T-helper 17 cell (primary cell): ENCODE data around the gene CBX5. TPM values are rescaled to one million over a fixed set of nuclear protein-coding genes. Genes with fewer than 3 reads are reported as not detected.
"Not testable (repeated sequence)": the region's sequence is repeated elsewhere in the genome, so short reads cannot be mapped to it uniquely, and the experiment has no call there.

ENCODE experiments used
- ATAC-seq: fragments of 150-1000 bp; cut with Tn5 transposase; 2 replicates; pipeline ENCODE4 v1.10.0; 2021; ENCODE audit warnings: mild to moderate bottlenecking, moderate library complexity
- DNase-seq, 3 donors: peaks; one replicate each; pipeline versions ENCODE4 v3.0.0 to v3.0.0-alpha.2; 2020 to 2021
- H3K9me3 ChIP-seq: one replicate; pipeline ENCODE4 v1.7.0; 2013; ENCODE audit warnings: low read length, mild to moderate bottlenecking; ENCODE audit not compliant: control insufficient read depth, poor library complexity, severe bottlenecking
- H3K27ac Mint-ChIP-seq: one replicate; pipeline ENCODE4 v1.8.0; 2022; ENCODE audit warnings: mild to moderate bottlenecking, moderate library complexity, mixed read lengths
- H3K27me3 Mint-ChIP-seq: one replicate; pipeline ENCODE4 v1.8.0; 2022; ENCODE audit warnings: mixed read lengths
- H3K36me3 Mint-ChIP-seq: one replicate; pipeline ENCODE4 v1.8.0; 2022; ENCODE audit warnings: low read depth, mixed read lengths
- H3K4me1 Mint-ChIP-seq: one replicate; pipeline ENCODE4 v1.8.0; 2022; ENCODE audit warnings: mild to moderate bottlenecking, mixed read lengths
- H3K4me3 Mint-ChIP-seq: one replicate; pipeline ENCODE4 v1.8.0; 2022; ENCODE audit warnings: mild to moderate bottlenecking, moderate library complexity, mixed read lengths
- total RNA-seq, 4 donors: library from RNA in 2 of 4; stranded (reverse) in 2 of 4; gene quantifications; one replicate each; pipeline ENCODE4 v1.2.3 and lab custom pipeline; 2022 to 2026

CBX5 gene
- total RNA-seq, 2 donors from 2014 or later, result 31.1 to 34.9 TPM

DNA sequence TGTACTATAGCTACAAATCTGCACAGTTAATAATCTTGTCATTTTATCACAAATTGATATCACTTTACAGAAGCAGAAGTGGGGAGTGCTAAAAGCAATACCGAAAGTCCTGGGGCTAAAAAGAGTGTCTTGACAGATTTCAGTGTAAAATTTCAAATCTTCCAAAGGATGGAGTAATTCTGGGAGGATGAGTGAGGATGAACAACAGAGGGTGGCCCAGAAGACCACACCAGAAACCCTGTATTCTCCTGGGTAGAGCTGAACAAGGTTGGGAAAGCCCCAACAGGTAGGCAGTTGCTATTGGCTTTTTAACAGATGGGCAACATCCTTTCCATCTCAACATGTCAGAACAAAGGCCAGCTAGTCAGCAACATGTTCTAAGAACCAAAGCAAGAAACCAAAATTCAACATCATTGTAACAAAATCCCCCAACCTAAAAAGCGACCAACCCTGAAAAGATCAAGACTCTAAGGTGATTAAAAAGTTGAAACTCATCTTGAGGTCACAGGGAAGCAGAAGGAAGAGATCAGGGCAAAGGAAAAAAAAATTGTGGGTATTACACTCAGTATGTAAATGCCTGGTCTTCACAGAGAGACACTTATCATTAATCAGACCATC lies 38.8 kb downstream of the CBX5 start:
- Mint-ChIP-seq H3K4me1 (peaks cover 3% of the 10 kb centered on the region), H3K36me3 (peaks cover 6% of the 10 kb centered on the region), H3K27ac (peak overlapping the region; percentile 62), H3K27me3 (no peaks in the 10 kb centered on the region), H3K4me3 (no peak overlapping the region)
- DNase-seq (no peak), ATAC-seq (peak; percentile 42)
- H3K9me3 ChIP-seq, result no peaks in the 10 kb centered on the region

GRCh38 chr12:54240129-54240528 lies 39.8 kb downstream of the CBX5 start:
- H3K4me3 Mint-ChIP-seq, result no peak overlapping the region
- peaks cover 3% of the 10 kb centered on the region for H3K4me1 Mint-ChIP-seq
- H3K36me3 Mint-ChIP-seq, result peaks cover 6% of the 10 kb centered on the region
- no peaks in the 10 kb centered on the region for H3K27me3 Mint-ChIP-seq
- no peak for DNase-seq
- H3K27ac Mint-ChIP-seq, result peak overlapping the region; percentile 62
- H3K9me3 ChIP-seq, result no peaks in the 10 kb centered on the region
- no peak for ATAC-seq

DNA sequence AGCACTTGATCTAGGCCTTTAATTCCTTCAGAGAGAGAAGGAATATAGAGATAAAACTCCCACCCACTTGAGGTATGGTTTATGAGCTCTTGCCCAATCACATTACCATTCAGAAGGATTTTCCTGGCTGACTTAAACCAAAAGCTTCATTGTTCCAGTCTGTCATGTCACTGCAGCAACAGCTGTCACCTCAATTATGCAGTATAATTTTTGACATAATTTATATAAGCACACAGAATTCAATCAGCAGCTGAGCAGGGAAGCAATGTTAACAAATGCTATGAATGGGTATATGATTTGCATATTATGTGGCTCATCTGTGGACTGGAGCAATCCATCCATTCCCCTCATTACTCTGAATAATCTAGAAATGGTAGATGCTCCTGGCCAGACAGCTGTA lies 40.3 kb downstream of the CBX5 start:
- Mint-ChIP-seq H3K27ac (no peak overlapping the region), H3K36me3 (peaks cover 6% of the 10 kb centered on the region)

DNA sequence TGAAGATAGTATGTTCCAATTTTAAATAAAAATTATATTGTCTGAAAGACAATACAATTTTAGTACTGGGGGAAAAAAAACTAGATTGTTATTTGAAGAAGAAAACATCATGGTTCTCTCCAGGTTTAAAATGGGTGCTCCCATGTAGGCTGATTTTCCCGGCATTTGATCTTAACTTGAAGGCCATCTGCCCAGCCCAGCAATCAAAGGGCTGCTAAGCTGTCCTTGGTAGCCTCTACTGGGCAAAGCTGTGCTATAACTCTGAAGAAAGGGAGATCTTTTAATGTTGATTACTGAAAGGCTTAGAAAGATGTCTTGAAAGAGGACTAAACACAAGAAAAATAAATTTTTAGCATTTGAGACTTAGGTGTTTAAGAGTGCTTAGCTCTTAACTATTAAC lies 41.4 kb downstream of the CBX5 start:
- DNase-seq (no peak), ATAC-seq (no peak)
- no peaks in the 10 kb centered on the region for H3K9me3 ChIP-seq
- Mint-ChIP-seq H3K27me3 (no peaks in the 10 kb centered on the region), H3K4me1 (peaks cover 7% of the 10 kb centered on the region), H3K36me3 (peaks cover 6% of the 10 kb centered on the region), H3K27ac (peak overlapping the region; percentile 41), H3K4me3 (no peak overlapping the region)

More for the DNA sequence above, 40.3 kb downstream of the CBX5 start:
- no peak for DNase-seq
- Mint-ChIP-seq H3K4me3 (no peak overlapping the region), H3K27me3 (no peaks in the 10 kb centered on the region), H3K4me1 (peaks cover 5% of the 10 kb centered on the region)
- ATAC-seq, result no peak
- H3K9me3 ChIP-seq, result no peaks in the 10 kb centered on the region

DNA sequence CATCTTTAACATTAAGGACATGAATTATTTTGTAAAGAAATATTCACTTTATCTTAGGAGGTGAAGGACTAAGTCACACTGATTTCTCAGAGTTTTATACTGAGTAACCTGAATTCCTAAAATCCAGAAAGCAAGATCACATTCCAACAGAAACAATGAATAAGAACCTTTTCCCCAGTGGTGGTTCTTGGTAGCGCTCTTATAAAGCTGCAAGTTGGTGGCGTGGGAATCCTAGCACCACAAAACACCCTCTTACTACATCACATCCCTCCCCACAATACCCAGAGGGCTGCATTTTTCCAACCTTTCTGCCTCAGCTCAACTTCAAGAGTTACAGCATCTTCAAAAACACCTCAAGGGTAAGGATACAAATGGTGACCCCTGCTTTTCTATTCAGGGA lies 47.1 kb downstream of the CBX5 start:
- no peak overlapping the region for H3K27ac Mint-ChIP-seq
- no peak overlapping the region for H3K4me3 Mint-ChIP-seq
- H3K36me3 Mint-ChIP-seq, result peaks cover 3% of the 10 kb centered on the region
- ATAC-seq, result no peak
- peaks cover 13% of the 10 kb centered on the region for H3K4me1 Mint-ChIP-seq
- no peak for DNase-seq
- H3K9me3 ChIP-seq, result no peaks in the 10 kb centered on the region
- H3K27me3 Mint-ChIP-seq, result no peaks in the 10 kb centered on the region

- H3K9me3 ChIP-seq, H3K27me3 Mint-ChIP-seq, ATAC-seq, DNase-seq, H3K4me3 Mint-ChIP-seq, H3K36me3 Mint-ChIP-seq: not testable (repeated sequence)
- Mint-ChIP-seq H3K4me1 (peaks cover 15% of the 10 kb centered on the region), H3K27ac (peak overlapping the region; percentile 29)
Measured at GRCh38 chr12:54231269-54231668, 48.7 kb downstream of the CBX5 start.

DNA sequence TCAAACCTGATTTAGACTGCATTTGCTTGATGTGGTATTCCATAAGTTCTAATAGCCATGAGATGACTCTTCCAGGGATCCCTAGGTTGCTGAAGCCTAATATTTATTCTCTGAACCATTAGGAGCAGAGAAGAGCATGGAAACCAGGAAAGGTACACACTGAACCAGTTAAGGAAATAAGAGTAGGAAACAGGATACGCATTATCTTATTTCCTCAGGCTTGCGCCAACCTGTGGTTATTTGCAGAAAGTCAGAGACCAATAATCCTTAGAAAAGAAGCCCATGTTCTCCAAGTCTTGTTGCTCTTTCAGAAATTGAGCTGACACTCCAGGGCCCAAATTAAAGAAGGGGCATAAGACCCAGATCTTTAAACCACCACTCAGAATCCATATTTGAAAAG lies 49.4 kb downstream of the CBX5 start:
- Mint-ChIP-seq H3K27ac (no peak overlapping the region), H3K27me3 (no peaks in the 10 kb centered on the region), H3K4me3 (no peak overlapping the region)

GRCh38 chr12:54229624-54230212 lies 50.2 kb downstream of the CBX5 start:
- no peaks in the 10 kb centered on the region for H3K9me3 ChIP-seq
- no peak for ATAC-seq
- no peak for DNase-seq
- no peak overlapping the region for H3K4me3 Mint-ChIP-seq
- peaks cover 3% of the 10 kb centered on the region for H3K36me3 Mint-ChIP-seq
- H3K27me3 Mint-ChIP-seq, result no peaks in the 10 kb centered on the region
- H3K4me1 Mint-ChIP-seq, result peaks cover 14% of the 10 kb centered on the region
- no peak overlapping the region for H3K27ac Mint-ChIP-seq

More for the DNA sequence above, 49.4 kb downstream of the CBX5 start:
- peaks cover 15% of the 10 kb centered on the region for H3K4me1 Mint-ChIP-seq
- H3K36me3 Mint-ChIP-seq, result peaks cover 3% of the 10 kb centered on the region
- no peak for ATAC-seq
- DNase-seq, result no peak
- no peaks in the 10 kb centered on the region for H3K9me3 ChIP-seq

- H3K27me3 Mint-ChIP-seq, result no peaks in the 10 kb centered on the region
- no peak for DNase-seq
- H3K4me3 Mint-ChIP-seq, result peak overlapping the region; percentile 19
- H3K27ac Mint-ChIP-seq, result no peak overlapping the region
- no peaks in the 10 kb centered on the region for H3K9me3 ChIP-seq
- no peak for ATAC-seq
- peaks cover 3% of the 10 kb centered on the region for H3K36me3 Mint-ChIP-seq
- peaks cover 11% of the 10 kb centered on the region for H3K4me1 Mint-ChIP-seq
Measured at GRCh38 chr12:54228471-54228870, 51.5 kb downstream of the CBX5 start.

DNA sequence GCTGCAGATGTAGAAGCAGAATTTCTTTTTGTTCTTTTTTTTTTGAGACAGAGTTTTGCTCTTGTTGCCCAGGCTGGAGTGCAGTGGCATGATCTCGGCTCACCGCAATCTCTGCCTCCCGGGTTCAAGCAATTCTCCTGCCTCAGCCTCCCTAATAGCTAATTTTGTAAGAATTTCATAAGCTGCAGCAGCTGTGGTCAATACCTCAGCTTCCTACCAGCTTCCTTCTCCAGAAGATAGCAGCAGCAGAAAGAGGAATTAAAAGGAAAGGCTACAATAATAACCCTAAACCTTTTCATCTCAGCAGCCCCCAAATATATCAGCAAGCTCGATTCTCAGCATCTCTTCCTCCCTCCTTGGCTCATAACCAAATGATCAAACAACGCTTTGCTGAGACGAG lies 52.0 kb downstream of the CBX5 start:
- peaks cover 11% of the 10 kb centered on the region for H3K4me1 Mint-ChIP-seq
- H3K36me3 Mint-ChIP-seq, H3K9me3 ChIP-seq, H3K27ac Mint-ChIP-seq, ATAC-seq, H3K27me3 Mint-ChIP-seq, H3K4me3 Mint-ChIP-seq, DNase-seq: not testable (repeated sequence)

DNA sequence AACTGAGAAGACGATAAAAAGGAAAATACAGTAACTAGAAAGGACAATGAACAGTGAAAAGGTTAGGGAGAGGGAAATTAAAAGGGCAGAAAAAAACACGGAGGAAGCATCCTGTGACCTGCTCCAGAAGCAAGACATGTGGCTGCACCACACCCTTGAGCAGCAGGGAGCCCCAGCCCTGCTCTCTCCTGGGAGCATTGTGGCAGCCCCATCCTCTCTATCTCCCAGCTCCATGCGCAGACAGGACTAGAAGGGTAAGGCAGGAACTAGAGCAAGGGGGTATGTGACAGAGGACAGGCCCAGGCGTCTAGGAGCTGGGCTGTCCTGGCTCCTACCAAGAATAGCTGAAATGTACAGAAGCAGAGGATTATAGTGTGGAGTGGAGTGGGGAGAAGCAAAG lies 52.5 kb downstream of the CBX5 start:
- Mint-ChIP-seq H3K4me1 (peaks cover 11% of the 10 kb centered on the region), H3K27ac (peak overlapping the region; percentile 49), H3K27me3 (no peaks in the 10 kb centered on the region), H3K4me3 (no peak overlapping the region), H3K36me3 (peaks cover 3% of the 10 kb centered on the region)
- no peaks in the 10 kb centered on the region for H3K9me3 ChIP-seq
- ATAC-seq, result no peak
- DNase-seq, result no peak

GRCh38 chr12:54225666-54226065 lies 54.3 kb downstream of the CBX5 start:
- Mint-ChIP-seq H3K36me3 (peaks cover 3% of the 10 kb centered on the region), H3K27ac (no peak overlapping the region), H3K4me3 (no peak overlapping the region), H3K27me3 (no peaks in the 10 kb centered on the region), H3K4me1 (peaks cover 9% of the 10 kb centered on the region)
- no peak for DNase-seq
- ATAC-seq, result no peak
- H3K9me3 ChIP-seq, result no peaks in the 10 kb centered on the region

DNA sequence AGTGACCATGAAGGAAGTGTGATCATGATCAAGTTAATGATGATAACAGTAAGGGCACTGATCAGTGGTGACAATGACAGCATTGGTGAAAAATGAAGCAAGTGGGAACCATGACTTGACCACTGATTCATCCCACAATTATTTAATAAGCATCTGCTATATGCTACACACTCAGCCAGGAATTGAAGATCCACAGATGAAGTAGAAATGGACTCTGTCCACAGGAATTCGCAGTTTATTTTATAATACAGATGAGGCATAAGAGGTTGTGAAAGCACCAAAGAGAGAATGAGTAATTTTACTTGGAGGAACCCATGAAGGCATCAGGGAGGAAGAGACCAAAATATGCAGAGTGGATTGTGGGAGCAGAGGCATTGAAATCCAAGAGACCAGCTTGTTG lies 57.3 kb downstream of the CBX5 start:
- no peaks in the 10 kb centered on the region for H3K36me3 Mint-ChIP-seq
- DNase-seq (no peak), ATAC-seq (no peak)
- H3K27ac Mint-ChIP-seq, result no peak overlapping the region
- no peaks in the 10 kb centered on the region for H3K9me3 ChIP-seq
- no peaks in the 10 kb centered on the region for H3K27me3 Mint-ChIP-seq
- no peak overlapping the region for H3K4me3 Mint-ChIP-seq
- H3K4me1 Mint-ChIP-seq, result peaks cover 2% of the 10 kb centered on the region

- H3K36me3 Mint-ChIP-seq, result no peaks in the 10 kb centered on the region
- no peak overlapping the region for H3K4me3 Mint-ChIP-seq
- DNase-seq (no peak), ATAC-seq (no peak)
- H3K27me3 Mint-ChIP-seq, result peaks cover 7% of the 10 kb centered on the region
- H3K27ac Mint-ChIP-seq, result no peak overlapping the region
- peaks cover 8% of the 10 kb centered on the region for H3K4me1 Mint-ChIP-seq
- no peaks in the 10 kb centered on the region for H3K9me3 ChIP-seq
Measured at GRCh38 chr12:54221402-54221984, 58.4 kb downstream of the CBX5 start.
